ENCODE data around the gene RELT.

DNA sequence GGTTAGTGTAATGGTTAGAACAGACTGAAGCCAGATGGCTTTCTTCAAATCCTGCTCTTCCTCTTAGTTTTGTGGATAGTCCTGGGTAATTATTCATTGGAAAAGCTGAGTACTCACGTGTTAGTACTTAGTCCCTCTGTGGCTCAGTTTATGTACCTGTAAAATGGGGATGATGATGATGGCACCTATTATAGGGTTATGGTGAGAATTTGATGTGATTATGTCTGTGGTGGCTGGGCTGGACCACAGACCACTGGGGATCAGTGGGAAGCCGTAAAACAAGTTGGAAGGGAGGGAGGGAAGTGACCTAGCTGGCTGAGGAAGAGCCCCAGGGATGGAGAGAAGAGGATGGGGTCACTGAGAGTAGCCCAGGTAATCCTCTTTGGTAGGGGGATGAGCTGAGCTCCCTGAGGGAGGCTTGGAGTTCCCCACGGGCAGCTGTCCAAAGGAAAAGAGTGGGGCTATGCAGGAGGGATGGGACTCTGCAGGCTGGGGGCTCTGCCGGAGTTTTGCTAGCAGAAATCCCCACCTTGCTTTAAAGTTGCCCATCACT, 48.3 kb upstream of the RELT start:
- TF ChIP-seq POLR2AphosphoS5 (IDR thresholded peaks at IDR 0.05; ENCODE audit: borderline replicate concordance, low read depth, low read length) (no peak), EZH2 (IDR thresholded peaks at IDR 0.05) (no peak), FOXP2 (optimal IDR thresholded peaks at IDR 0.05; ENCODE audit: control extremely low read depth, extremely low read length, insufficient read depth) (no peak)

Data from SK-N-MC (cell line).